ENCODE results near the gene SPATS2. TPM values are rescaled to one million over a fixed set of nuclear protein-coding genes. Genes with fewer than 3 reads are reported as not detected.
A peak's percentile ranks its signal among the peaks of the same experiment; 100 is the strongest.

SPATS2 gene
- total RNA-seq, 1 experiment from 2014 or later: 31.9 TPM

DNA sequence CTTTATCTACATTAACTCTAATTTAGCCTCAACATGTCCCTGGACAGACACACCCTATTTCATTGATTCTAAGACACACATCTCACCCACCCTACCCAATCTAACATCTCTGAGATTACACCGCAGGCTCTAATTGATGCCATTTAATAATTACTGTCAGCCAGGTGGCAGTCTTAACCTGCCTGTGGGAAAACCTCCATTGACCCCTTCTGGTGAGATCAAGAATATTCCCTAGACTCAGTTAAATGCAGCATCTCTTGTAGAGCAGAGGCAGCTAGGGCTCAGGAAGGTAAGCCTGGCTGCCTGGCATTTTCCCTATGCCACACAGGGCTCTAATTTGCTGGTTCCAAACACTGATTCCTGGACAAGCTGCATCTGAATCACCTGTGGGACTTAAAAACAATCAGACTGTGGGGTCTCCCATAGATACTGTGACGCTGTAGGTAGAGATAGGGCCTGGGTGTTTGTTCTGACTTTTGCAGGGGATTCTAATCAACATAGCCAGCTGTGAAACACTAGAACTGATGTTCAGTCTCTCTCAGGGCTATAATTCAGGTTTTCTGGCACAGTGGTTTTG is 186.3 kb downstream of the SPATS2 start:
- Histone ChIP-seq H3K36me3 (replicated peaks; ENCODE audit: control insufficient read depth, insufficient read depth, low read length) (peaks cover 5% of the 10 kb centered on the region), H3K4me3 (ENCODE audit: insufficient read depth, low read depth, low read length) (no peak overlapping the region), H3K27me3 (ENCODE audit: control insufficient read depth, insufficient read depth, low read length) (peaks cover 17% of the 10 kb centered on the region)
- peak; percentile 89 for DNase-seq

DNA sequence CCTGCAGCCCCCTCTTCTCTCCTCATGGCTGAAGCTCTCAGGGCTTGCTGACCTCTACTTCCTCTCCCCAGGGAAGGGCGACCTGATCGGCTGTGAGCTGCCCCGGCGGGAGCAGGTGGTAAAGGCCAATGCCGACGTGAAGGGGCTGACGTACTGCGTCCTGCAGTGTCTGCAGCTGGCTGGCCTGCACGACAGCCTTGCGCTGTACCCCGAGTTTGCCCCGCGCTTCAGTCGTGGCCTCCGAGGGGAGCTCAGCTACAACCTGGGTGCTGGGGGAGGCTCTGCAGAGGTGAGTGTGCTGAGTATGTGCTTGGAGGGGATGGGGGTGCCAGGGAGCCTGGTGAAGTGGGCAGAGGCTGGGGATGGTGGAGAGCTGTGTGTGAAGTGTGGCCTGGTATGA is 187.0 kb downstream of the SPATS2 start:
- Histone ChIP-seq H3K36me3 (replicated peaks; ENCODE audit: control insufficient read depth, insufficient read depth, low read length) (peaks cover 9% of the 10 kb centered on the region), H3K4me3 (ENCODE audit: insufficient read depth, low read depth, low read length) (no peak overlapping the region), H3K27me3 (ENCODE audit: control insufficient read depth, insufficient read depth, low read length) (peaks cover 10% of the 10 kb centered on the region)
- peak; percentile 45 for DNase-seq

DNA sequence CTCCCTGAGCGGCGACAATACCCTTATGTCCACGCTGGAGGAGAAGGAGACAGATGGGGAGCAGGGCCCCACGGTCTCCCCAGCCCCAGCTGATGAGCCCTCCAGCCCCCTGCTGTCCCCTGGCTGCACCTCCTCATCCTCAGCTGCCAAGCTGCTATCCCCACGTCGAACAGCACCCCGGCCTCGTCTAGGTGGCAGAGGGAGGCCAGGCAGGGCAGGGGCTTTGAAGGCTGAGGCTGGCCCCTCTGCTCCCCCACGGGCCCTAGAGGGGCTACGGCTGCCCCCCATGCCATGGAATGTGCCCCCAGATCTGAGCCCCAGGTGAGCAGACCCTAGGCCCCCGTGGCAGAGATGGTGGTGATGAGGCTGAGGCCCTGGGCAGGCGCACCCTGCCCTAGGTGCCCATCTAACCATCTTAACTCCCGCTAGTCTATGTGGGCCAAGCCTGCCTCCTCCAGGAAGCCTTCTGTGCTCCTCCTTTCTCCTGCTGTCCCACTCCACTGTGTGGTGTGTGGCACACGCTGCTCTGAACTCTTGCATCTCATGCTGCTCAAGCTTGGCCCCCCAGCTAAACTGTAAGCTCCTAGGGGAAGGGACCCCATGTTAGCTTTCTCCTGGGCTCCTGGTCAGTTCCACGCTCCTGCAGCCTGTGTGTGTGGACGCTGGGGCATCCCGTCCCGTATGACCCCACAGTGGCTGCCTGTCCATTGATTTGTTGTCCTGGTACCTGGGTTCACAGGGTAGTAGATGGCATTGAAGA is 188.5 kb downstream of the SPATS2 start:
- Histone ChIP-seq H3K36me3 (replicated peaks; ENCODE audit: control insufficient read depth, insufficient read depth, low read length) (peaks cover 22% of the 10 kb centered on the region), H3K4me3 (ENCODE audit: insufficient read depth, low read depth, low read length) (no peak overlapping the region), H3K27me3 (ENCODE audit: control insufficient read depth, insufficient read depth, low read length) (no peaks in the 10 kb centered on the region)
- peak; percentile 45 for DNase-seq

DNA sequence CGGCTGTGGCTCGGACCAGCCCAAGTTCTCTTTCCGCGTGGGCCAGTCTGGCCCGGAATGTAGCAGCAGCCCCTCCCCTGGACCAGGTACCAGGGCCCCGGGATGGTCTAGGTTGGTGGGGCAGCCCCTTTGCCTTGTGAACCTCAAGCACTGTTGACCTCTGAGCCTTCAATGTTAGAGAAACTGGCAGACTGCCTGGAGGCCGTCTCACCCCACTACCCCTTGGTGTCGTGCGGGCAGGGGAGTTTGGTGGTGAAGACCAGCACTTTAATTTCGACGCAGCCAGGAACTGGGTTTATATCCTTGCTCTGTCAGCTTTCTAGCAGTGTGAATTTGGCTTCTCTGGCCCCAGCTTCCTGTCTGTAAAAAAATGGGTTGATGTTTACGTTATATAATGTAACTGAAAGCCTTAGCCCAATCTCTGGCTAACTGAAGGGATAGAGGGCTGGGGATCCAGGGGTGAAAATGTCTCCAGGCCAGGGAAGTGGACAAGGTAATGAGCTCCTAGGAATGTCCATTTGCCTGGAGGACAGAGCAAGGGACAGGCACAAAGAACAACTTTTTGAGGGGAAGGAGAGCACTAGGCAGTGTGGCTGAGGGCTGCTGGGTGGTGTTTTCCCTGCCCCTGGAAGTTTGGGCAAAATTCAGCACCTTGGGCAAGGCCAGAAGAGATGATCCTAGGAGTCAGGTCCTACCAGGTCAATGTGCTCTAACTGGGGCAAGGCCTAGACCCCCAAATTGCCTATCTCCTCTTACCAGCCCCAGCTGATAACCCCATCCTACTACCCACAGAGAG is 189.3 kb downstream of the SPATS2 start:
- H3K27me3 ChIP-seq (ENCODE audit: control insufficient read depth, insufficient read depth, low read length): no peaks in the 10 kb centered on the region
- no peak overlapping the region for H3K4me3 ChIP-seq (ENCODE audit: insufficient read depth, low read depth, low read length)
- DNase-seq: no peak
- peaks cover 27% of the 10 kb centered on the region for H3K36me3 ChIP-seq (replicated peaks; ENCODE audit: control insufficient read depth, insufficient read depth, low read length)

DNA sequence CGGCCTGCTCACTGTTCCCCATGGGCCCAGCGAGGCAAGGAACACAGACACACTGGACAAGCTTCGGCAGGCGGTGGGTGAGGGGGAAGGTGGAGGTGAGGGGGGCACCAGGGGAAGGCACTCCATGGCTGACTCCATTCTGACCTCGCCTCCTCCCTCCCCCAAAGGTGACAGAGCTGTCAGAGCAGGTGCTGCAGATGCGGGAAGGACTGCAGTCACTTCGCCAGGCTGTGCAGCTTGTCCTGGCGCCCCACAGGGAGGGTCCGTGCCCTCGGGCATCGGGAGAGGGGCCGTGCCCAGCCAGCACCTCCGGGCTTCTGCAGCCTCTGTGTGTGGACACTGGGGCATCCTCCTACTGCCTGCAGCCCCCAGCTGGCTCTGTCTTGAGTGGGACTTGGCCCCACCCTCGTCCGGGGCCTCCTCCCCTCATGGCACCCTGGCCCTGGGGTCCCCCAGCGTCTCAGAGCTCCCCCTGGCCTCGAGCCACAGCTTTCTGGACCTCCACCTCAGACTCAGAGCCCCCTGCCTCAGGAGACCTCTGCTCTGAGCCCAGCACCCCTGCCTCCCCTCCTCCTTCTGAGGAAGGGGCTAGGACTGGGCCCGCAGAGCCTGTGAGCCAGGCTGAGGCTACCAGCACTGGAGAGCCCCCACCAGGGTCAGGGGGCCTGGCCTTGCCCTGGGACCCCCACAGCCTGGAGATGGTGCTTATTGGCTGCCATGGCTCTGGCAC is 190.1 kb downstream of the SPATS2 start:
- peaks cover 29% of the 10 kb centered on the region for H3K36me3 ChIP-seq (replicated peaks; ENCODE audit: control insufficient read depth, insufficient read depth, low read length)
- no peak overlapping the region for H3K4me3 ChIP-seq (ENCODE audit: insufficient read depth, low read depth, low read length)
- DNase-seq: no peak
- no peaks in the 10 kb centered on the region for H3K27me3 ChIP-seq (ENCODE audit: control insufficient read depth, insufficient read depth, low read length)

DNA sequence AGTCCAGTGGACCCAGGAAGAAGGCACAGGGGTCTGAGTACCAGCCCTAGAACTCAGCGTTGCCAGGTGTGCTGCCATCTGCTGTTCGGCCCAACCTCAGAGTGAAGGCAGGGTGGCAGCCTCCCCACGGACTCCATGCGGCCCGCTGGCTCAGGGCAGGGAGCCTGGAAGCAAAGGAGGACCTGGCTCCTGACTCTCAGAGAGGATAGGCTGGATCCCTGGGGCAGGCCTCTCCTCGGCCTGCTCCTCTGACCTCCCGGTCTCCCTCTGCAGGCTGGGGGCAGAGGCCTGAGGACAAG is 190.6 kb downstream of the SPATS2 start:
- peaks cover 34% of the 10 kb centered on the region for H3K36me3 ChIP-seq (replicated peaks; ENCODE audit: control insufficient read depth, insufficient read depth, low read length)
- DNase-seq: peak; percentile 55
- no peaks in the 10 kb centered on the region for H3K27me3 ChIP-seq (ENCODE audit: control insufficient read depth, insufficient read depth, low read length)
- H3K4me3 ChIP-seq (ENCODE audit: insufficient read depth, low read depth, low read length): no peak overlapping the region

DNA sequence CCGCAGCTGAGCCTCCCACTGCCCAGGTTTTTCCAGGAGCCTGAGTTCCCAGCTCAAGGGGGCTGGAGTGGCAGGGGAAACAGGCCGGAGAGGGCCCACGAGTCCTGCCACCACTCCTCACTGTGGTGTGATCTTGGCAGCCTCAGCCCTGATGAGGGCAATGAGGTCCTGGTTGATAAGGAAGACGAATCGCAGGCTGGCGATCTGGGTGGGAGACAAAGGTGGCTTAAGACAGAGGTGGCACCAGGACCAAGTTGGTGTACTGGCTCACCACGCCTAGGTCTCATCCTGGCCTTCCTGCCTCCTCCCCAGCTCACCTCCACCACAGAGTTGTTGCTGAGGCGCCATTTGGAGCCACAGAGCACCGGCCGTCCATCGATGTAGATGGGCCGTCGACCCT is 191.3 kb downstream of the SPATS2 start:
- Histone ChIP-seq H3K27me3 (ENCODE audit: control insufficient read depth, insufficient read depth, low read length) (no peaks in the 10 kb centered on the region), H3K36me3 (replicated peaks; ENCODE audit: control insufficient read depth, insufficient read depth, low read length) (peaks cover 40% of the 10 kb centered on the region), H3K4me3 (ENCODE audit: insufficient read depth, low read depth, low read length) (no peak overlapping the region)
- no peak for DNase-seq

DNA sequence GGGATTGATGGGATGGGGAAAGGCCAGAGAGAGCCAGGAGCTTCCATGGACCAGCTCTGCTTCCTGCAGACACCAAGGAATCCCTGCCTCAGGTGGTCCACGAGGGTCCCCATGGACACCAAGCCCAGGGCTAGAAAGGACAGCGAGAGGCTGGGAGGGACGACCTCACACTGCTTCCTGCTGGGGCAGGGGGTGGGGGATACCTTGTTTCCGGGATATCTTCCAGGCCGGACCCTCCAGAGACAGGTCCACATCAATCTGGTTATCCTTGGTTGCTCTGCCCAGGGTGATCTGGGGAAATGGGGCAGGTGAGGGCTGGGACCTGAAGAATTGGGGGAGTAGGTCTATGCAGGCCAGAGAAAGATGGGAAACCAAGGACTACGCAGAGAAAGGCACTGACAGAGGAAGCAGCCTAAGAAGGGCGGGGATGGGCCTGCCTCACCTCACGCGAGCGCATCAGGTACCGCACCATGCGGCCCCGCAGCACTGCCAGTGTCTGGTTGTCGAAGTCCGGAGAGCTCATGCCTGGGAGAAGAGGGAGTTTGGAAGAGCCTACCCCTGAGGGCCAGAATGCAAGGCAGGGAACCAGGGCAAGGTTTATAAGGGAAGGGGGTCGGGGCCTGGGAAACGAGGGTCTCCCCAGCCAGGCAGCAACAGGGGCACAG is 191.9 kb downstream of the SPATS2 start:
- DNase-seq: no peak
- peaks cover 45% of the 10 kb centered on the region for H3K36me3 ChIP-seq (replicated peaks; ENCODE audit: control insufficient read depth, insufficient read depth, low read length)
- H3K4me3 ChIP-seq (ENCODE audit: insufficient read depth, low read depth, low read length): no peak overlapping the region
- H3K27me3 ChIP-seq (ENCODE audit: control insufficient read depth, insufficient read depth, low read length): no peaks in the 10 kb centered on the region

DNA sequence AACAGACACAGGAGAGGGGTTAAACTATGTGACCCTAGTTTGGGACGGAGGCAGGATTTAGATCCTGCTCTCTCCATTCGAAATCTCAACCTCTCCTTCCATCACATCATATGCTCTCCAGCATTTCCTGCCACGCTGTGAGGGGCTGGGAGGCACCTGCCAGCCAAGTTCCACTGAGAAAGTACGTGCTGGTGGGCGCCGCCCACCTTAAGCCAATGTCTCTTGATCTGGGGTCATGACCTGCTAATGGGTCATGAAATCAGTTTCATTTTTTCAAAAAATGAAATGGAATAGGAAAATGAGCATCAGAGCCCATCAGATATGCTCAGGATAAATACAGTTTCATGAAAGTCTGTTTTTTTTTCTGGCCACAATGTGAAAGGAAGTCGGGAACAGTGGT is 193.4 kb downstream of the SPATS2 start:
- Histone ChIP-seq H3K36me3 (replicated peaks; ENCODE audit: control insufficient read depth, insufficient read depth, low read length) (peaks cover 54% of the 10 kb centered on the region), H3K4me3 (ENCODE audit: insufficient read depth, low read depth, low read length) (no peak overlapping the region), H3K27me3 (ENCODE audit: control insufficient read depth, insufficient read depth, low read length) (no peaks in the 10 kb centered on the region)
- DNase-seq: no peak

DNA sequence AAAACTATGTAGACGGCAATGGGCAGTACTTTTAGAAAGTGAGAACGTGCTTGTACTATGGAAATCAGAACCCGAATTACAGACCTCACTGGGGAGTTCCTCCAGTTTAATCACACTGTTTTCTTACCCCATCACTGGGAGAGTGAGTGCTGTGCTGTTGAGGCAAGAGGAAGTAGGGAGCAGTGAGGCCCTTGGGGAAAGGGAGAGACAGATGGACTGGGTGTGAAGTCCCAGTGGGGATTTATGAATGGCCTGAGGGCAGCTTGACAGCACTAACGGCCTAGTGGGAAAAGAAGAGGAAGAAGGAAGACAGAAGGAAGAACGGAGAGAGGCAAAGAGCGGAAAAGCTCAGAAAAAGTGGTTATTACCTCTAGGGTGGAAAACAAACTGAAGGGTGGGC is 195.0 kb downstream of the SPATS2 start:
- Histone ChIP-seq H3K36me3 (replicated peaks; ENCODE audit: control insufficient read depth, insufficient read depth, low read length) (peaks cover 55% of the 10 kb centered on the region), H3K4me3 (ENCODE audit: insufficient read depth, low read depth, low read length) (no peak overlapping the region), H3K27me3 (ENCODE audit: control insufficient read depth, insufficient read depth, low read length) (no peaks in the 10 kb centered on the region)
- no peak for DNase-seq

DNA sequence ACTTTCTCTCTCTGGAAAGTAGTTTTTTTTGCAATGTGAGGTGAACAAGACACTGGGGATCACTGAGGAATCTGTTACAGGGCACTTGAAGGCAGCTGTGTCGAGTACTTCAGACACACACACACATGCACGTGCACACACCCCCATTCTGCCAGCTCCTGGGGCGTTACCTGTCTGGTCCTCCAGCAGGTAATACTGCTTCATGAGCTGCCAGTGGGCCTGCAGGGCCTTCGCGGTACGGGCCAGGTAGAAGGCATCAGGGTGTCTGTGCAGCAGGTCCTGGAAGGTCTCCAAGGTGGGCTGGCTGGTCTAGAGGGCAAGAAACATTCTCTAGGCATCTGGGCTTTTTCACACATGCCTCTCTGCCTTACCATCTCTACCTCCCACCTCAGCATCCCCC is 195.6 kb downstream of the SPATS2 start:
- no peaks in the 10 kb centered on the region for H3K27me3 ChIP-seq (ENCODE audit: control insufficient read depth, insufficient read depth, low read length)
- no peak overlapping the region for H3K4me3 ChIP-seq (ENCODE audit: insufficient read depth, low read depth, low read length)
- DNase-seq: no peak
- peaks cover 55% of the 10 kb centered on the region for H3K36me3 ChIP-seq (replicated peaks; ENCODE audit: control insufficient read depth, insufficient read depth, low read length)

DNA sequence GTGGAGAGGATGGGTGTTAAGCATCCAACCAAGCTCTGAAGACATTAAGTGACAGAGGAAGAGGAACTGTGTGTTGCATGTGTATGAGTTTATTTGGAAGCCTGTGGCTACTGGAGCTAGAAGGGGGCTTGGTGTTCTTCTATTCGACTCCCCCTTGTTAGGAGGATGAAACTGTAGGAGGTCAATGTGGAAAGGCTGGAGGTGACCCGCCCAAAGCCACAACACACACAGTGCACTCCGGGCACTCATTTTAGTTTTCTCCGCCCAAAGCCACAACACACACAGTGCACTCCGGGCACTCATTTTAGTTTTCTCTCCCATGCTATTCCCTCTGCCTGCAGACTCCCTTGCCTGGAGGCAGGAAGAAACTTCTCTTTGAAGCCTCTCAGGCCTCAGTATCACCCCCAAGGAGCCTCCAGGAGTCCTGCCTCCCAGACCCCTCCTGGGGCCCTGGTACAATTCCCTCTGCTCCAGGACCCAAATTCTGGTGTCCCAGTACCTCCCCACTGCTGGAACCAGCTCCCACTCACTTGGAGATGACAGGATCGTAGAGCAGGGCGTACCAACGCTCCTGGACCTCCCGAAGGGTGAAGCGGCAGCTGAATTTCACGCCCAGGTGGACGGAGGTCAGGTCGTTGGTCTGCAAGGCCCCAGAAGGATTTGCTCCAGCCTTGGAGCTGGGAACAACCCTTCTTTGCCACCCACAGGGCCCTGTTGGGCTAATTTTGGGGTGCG is 196.9 kb downstream of the SPATS2 start:
- Histone ChIP-seq H3K36me3 (replicated peaks; ENCODE audit: control insufficient read depth, insufficient read depth, low read length) (peaks cover 48% of the 10 kb centered on the region), H3K4me3 (ENCODE audit: insufficient read depth, low read depth, low read length) (no peak overlapping the region), H3K27me3 (ENCODE audit: control insufficient read depth, insufficient read depth, low read length) (no peaks in the 10 kb centered on the region)
- no peak for DNase-seq

DNA sequence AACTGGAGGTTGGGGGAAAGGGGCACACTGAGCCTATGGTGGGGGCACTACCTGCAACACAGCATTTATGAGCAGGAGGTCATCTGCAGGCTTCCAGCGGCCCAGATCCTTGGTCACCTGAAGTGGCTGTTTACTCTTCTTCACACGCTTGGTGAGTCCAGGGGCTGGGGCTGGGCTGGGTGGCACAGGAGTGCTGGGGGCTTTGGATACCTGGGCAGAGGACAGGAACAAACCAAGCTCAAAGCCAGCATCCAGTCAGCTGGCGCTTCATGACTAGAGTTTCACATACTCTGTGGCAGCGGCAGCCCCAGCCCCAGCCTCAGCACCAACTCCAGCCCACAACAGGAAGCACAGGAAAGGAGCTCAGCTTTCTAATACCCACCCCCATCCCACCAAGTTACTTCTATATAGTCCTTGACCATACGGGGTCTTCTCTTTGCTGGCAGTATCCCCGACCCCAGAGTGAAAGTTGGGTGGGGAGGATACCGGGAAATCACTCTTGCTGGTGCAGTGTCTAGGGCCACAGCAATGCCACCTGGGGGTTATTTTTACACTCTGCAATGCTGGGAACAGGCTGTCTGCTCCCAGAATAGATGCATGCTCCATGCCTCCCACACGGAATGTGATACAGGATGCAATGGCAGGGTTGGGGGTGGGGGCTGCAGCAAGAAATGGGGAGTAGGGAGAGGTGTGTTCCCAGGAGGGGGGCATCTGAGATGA is 197.6 kb downstream of the SPATS2 start:
- DNase-seq: no peak
- H3K4me3 ChIP-seq (ENCODE audit: insufficient read depth, low read depth, low read length): no peak overlapping the region
- no peaks in the 10 kb centered on the region for H3K27me3 ChIP-seq (ENCODE audit: control insufficient read depth, insufficient read depth, low read length)

More for the DNA sequence above, 197.6 kb downstream of the SPATS2 start:
- peaks cover 42% of the 10 kb centered on the region for H3K36me3 ChIP-seq (replicated peaks; ENCODE audit: control insufficient read depth, insufficient read depth, low read length)
